GM10266 (cell line): ENCODE results near the gene CCDC88A.
A peak's percentile ranks its signal among the peaks of the same experiment; 100 is the strongest.
"Not testable (repeated sequence)": the region's sequence is repeated elsewhere in the genome, so short reads cannot be mapped to it uniquely, and the experiment has no call there.

Experiments used
- DNase-seq: peaks from one replicate; pipeline ENCODE4 v3.0.0; 2012; ENCODE audit errors: extremely low spot score
- CTCF ChIP-seq: IDR thresholded peaks from 2 replicates; pipeline ENCODE4 v1.5.1; 2012; ENCODE audit warnings: mild to moderate bottlenecking, low read depth; ENCODE audit not compliant: control insufficient read depth, insufficient read depth; ENCODE audit errors: missing control alignments

Gene CCDC88A

GRCh38 chr2:55364189-55365055 is 55.2 kb downstream of the CCDC88A start:
- TF ChIP-seq CTCF, result no peak
- DNase-seq, result no peak

DNA sequence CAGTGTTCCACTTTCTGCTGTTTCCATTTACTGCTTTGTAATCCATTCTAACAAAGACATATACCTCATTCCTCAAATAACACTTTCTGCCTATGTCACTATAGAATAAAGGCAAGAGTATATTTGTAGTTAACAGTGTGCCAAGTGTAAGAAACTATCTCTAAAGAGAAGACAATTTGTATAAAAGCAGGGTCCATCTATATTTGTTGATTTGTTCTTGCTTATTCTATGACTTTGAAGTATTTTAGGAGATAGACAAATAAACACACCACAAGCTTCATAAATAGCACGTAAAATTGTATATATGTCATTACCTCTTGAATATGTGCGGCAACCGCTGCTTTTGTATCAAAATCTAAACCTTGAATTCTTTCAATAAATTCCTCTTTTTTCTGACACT is 56.0 kb downstream of the CCDC88A start:
- no peak for DNase-seq
- no peak for TF ChIP-seq CTCF

GRCh38 chr2:55361465-55362189 is 58.0 kb downstream of the CCDC88A start:
- no peak for TF ChIP-seq CTCF
- peak; percentile 10 for DNase-seq

DNA sequence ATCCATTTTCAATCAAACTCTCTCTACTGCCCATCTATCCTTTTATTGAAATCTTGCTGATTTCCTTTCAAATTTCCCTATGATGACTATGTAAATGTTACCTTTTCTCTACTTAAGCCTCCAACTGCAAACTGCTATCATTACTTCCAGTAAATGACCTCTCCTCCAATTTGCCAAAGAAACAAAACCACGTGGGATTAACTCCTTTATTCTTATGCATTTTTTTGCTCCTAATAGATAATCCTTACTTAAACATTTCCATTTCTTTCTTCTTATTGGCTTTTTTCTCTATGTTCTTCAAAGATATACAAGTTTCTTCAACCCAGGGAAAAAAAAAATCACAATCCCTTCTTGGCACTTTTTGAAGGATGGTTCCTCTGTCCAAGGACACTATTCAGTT is 61.2 kb downstream of the CCDC88A start:
- DNase-seq, result no peak

GRCh38 chr2:55357927-55358326 is 61.7 kb downstream of the CCDC88A start:
- no peak for TF ChIP-seq CTCF
- no peak for DNase-seq

More for the DNA sequence above, 61.2 kb downstream of the CCDC88A start:
- no peak for TF ChIP-seq CTCF

- no peak for DNase-seq
- no peak for TF ChIP-seq CTCF
These were observed 62.5 kb downstream of the CCDC88A start for GRCh38 chr2:55357164-55357563.

- not testable (repeated sequence) for DNase-seq
These were observed 63.5 kb downstream of the CCDC88A start for GRCh38 chr2:55356136-55356535.

- DNase-seq, result no peak
- TF ChIP-seq CTCF, result no peak
These were observed 64.2 kb downstream of the CCDC88A start for GRCh38 chr2:55355451-55355850.
